ENCODE results near the gene PI16. TPM values are rescaled to one million over a fixed set of nuclear protein-coding genes. Genes with fewer than 3 reads are reported as not detected.

The PI16 gene
- total RNA-seq, 4 donors from 2014 or later: 1.0 to 8.4 (median 2.2) TPM

DNA sequence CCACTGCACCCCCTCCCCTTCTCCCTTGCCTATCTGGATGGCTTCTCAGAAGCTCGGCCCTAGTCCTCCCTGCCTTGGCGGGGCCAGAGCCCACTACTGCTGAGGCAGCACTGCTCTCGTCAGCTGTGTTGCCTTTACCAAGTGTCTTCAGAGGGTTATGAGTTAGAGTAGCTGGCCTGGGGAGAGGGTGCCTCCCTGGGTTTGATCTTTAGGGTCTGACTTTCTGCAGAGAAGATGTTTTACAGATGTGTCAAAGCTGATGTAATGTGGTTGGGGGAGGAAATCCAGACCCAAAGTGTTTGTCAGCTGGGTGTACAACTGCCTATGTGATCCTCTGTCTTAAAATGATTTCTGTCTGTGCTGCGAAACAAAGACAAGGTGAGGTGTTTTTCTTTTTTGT lies 30.4 kb upstream of the PI16 start:
- Histone ChIP-seq H3K4me3 (no peak overlapping the region), H3K9me3 (no peaks in the 10 kb centered on the region), H3K36me3 (peaks cover 0 to 77% (median 6%) of the 10 kb centered on the region in 3 donors), H3K4me1 (peaks cover 0 to 17% (median 0%) of the 10 kb centered on the region in 3 donors), H3K27me3 (no peaks in the 10 kb centered on the region), H3K27ac (no peak overlapping the region)
- intact Hi-C loops (cut with DNase I): no loop called here
- 88 to 93% methylated on average over 4 of the region's 4 CpGs for WGBS, 2 donors
- TF ChIP-seq, protein P1, sequence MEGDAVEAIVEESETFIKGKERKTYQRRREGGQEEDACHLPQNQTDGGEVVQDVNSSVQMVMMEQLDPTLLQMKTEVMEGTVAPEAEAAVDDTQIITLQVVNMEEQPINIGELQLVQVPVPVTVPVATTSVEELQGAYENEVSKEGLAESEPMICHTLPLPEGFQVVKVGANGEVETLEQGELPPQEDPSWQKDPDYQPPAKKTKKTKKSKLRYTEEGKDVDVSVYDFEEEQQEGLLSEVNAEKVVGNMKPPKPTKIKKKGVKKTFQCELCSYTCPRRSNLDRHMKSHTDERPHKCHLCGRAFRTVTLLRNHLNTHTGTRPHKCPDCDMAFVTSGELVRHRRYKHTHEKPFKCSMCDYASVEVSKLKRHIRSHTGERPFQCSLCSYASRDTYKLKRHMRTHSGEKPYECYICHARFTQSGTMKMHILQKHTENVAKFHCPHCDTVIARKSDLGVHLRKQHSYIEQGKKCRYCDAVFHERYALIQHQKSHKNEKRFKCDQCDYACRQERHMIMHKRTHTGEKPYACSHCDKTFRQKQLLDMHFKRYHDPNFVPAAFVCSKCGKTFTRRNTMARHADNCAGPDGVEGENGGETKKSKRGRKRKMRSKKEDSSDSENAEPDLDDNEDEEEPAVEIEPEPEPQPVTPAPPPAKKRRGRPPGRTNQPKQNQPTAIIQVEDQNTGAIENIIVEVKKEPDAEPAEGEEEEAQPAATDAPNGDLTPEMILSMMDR (IDR thresholded peaks at IDR 0.05): no peak
- TF ChIP-seq POLR2A (IDR thresholded peaks at IDR 0.05): no peak
- DNase-seq: no peak

DNA sequence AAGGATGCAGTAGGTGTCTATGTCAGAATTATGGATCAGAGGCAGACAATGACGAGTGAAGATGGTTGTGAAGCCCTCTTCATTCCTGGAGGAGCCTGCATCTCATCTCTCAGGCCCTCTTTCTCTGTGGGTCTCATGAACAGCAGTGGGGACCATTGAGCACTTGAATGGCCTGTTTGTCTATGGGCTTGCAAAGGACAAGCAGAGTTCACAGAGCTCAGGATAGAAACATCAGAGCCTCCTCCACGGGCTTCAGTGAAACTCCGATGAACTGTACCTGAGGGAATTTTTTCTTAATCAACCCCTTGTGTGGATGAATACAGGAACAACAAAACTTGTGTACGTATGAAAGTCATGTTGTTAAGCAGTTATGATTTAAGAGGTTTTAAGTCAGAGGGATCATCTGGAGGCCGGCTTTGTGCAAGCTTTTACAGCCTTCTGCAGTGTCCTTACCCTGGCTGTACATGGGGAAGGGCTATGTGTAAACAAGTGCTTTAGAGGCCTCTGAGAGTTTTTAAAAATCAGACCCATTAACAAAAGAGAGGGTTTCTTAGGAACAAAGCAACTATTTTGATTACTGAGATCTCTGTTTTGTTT lies 29.7 kb upstream of the PI16 start:
- DNase-seq: no peak
- Histone ChIP-seq H3K27ac (no peak overlapping the region), H3K4me3 (no peak overlapping the region), H3K36me3 (peaks cover 0 to 70% (median 6%) of the 10 kb centered on the region in 3 donors), H3K9me3 (no peaks in the 10 kb centered on the region), H3K27me3 (no peaks in the 10 kb centered on the region), H3K4me1 (peaks cover 0 to 24% (median 0%) of the 10 kb centered on the region in 3 donors)
- WGBS, 2 donors: 71 to 85% methylated on average over 5 of the region's 5 CpGs
- TF ChIP-seq, protein P1 (IDR thresholded peaks at IDR 0.05): no peak
- TF ChIP-seq POLR2A (IDR thresholded peaks at IDR 0.05): no peak
- intact Hi-C loops (cut with DNase I): no loop called here

DNA sequence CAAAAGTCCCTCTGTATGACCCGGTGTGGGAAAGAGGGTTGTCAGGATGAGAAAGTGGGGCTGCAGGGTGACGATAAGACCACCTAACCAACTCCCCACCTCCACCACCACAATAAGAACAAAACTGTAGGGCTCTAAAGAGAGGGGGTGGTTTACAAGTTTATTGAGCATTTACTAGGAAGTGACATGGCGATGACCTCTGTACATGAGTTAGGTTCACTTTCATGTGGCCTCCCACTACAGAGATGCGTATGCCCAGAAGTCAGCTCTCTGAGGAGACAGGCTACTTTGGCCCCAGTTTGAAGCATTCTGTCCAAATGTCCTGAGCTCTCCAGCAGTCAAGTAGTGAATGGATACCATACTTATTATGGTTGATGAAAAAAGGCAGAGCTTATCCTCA lies 28.7 kb upstream of the PI16 start:
- no peak overlapping the region for H3K27ac ChIP-seq
- intact Hi-C loops (cut with DNase I): no loop called here
- WGBS, 2 donors: 87 to 97% methylated on average over 2 to 4 of the region's 4 CpGs
- no peak for TF ChIP-seq POLR2A (IDR thresholded peaks at IDR 0.05)
- TF ChIP-seq, protein P1 (IDR thresholded peaks at IDR 0.05): no peak
- peaks cover 0 to 28% (median 0%) of the 10 kb centered on the region in 3 donors for H3K4me1 ChIP-seq
- DNase-seq: no peak
- H3K27me3 ChIP-seq: no peaks in the 10 kb centered on the region
- H3K36me3 ChIP-seq: peaks cover 0 to 60% (median 6%) of the 10 kb centered on the region in 3 donors
- no peaks in the 10 kb centered on the region for H3K9me3 ChIP-seq
- H3K4me3 ChIP-seq: no peak overlapping the region

DNA sequence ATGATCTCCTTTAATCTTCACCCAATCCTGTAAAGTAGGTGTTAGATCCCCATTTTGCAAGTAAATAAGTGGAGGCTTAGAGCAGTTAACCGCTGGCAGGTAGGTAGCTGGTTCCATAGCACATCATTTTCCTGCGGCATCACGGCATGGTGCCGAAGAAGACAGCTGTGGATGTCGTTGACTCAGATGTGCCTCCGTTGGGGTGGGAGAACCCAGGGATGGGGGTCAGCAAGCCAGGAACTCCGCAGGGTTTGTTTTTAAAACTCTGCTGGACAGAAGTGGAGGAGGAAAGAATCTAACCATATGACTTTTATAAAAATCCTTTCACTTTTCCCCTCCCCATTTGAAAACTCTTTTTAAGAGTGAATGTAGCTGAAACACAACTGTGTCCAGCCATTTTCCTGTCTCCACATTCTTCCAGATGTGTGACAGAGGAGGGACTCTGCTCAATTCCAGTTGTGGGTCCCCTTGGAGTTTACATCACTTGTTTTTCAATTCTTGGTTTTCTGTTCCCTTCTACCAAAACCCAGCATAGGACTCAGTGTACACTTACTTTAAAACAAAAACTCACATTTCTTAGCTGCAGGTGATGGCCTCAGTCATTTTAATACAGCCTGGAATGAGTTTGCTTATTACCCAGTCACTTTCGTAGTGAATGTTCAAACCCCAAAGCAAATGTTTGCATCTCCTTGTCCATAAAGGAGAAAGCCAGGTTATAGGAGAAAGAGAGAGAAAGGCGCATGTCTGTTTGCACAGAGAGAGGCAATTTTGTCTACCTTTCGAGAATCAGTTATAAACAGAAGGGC lies 27.6 kb upstream of the PI16 start:
- intact Hi-C loops (cut with DNase I): no loop called here
- no peaks in the 10 kb centered on the region for H3K27me3 ChIP-seq
- H3K27ac ChIP-seq: no peak overlapping the region
- peaks cover 0 to 49% (median 6%) of the 10 kb centered on the region in 3 donors for H3K36me3 ChIP-seq
- 75 to 80% methylated on average over 10 of the region's 10 CpGs for WGBS, 2 donors
- no peak overlapping the region for H3K4me3 ChIP-seq
- no peak for DNase-seq
- H3K9me3 ChIP-seq: no peaks in the 10 kb centered on the region
- H3K4me1 ChIP-seq: peaks cover 0 to 28% (median 0%) of the 10 kb centered on the region in 3 donors
- TF ChIP-seq, protein P1 (IDR thresholded peaks at IDR 0.05): no peak
- no peak for TF ChIP-seq POLR2A (IDR thresholded peaks at IDR 0.05)

All from esophagus squamous epithelium (tissue), 5 donors.